Activated T-cell treated with anti-CD3 and anti-CD28 coated beads, Interleukin-2, amount 50 U/mL, for 24 hours (primary cell): ENCODE results near the gene RAET1G.

Experiments used
- DNase-seq: peaks from one replicate; pipeline ENCODE4 v3.0.0-alpha.2; 2020
- H3K27ac Mint-ChIP-seq: 2 replicates; pipeline ENCODE4 v1.8.0; 2020; ENCODE audit warnings: mild to moderate bottlenecking, mixed read lengths
- H3K27me3 Mint-ChIP-seq: 2 replicates; pipeline ENCODE4 v1.8.0; 2020; ENCODE audit warnings: mixed read lengths
- H3K36me3 Mint-ChIP-seq: 2 replicates; pipeline ENCODE4 v1.8.0; 2020; ENCODE audit warnings: low read depth, mixed read lengths
- H3K4me1 Mint-ChIP-seq: 2 replicates; pipeline ENCODE4 v1.8.0; 2020; ENCODE audit warnings: low read depth, mixed read lengths
- H3K4me3 Mint-ChIP-seq: 2 replicates; pipeline ENCODE4 v1.8.0; 2020; ENCODE audit warnings: mild to moderate bottlenecking, moderate library complexity, mixed read lengths
- H3K9me3 Mint-ChIP-seq: 2 replicates; pipeline ENCODE4 v1.8.0; 2020; ENCODE audit warnings: mixed read lengths

RAET1G gene

DNA sequence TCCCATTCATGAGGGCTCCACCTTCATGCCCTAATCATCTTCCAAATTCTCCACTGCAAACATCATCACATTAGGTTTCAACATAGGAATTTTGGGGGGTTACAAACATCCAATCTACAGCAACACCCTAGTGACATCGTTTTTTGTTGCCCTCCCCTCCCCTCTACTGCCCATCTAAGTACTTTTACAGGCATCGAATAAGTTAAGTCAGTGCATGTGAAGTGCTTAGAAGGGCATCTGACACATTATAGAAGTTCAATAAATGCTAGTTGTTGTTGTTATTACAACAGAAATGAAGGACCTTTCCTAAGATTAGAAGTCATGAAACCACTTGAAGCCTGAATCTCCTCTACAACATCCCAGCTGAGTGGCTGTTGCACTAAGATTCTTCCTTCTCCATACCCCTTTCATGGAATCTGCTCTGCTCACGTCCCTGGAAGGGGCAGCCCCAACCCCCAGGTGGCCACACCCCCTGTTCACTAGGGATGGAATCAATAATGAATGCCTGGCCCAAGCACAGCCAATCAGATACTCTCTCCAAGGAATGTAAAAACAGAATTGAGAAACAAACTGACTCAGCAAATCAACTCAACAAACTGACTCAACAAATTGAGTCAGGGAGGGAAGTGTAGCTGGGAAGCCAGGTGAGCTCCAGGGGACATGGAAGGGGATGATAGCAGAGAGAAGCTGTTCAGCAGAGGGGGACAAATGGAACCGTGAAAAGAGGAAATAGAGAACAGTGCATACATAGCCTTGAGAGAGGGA is 54.9 kb downstream of the RAET1G start:
- peaks cover 9% of the 10 kb centered on the region for H3K4me1 Mint-ChIP-seq
- no peak for DNase-seq
- peaks cover 7% of the 10 kb centered on the region for H3K27me3 Mint-ChIP-seq
- H3K27ac Mint-ChIP-seq, result no peak overlapping the region
- no peak overlapping the region for H3K4me3 Mint-ChIP-seq
- H3K9me3 Mint-ChIP-seq, result peaks cover 3% of the 10 kb centered on the region
- no peaks in the 10 kb centered on the region for H3K36me3 Mint-ChIP-seq
